ENCODE data around the gene NR6A1.

- TF ChIP-seq ELF4 (CRISPR knock-in tag; IDR thresholded peaks at IDR 0.05; ENCODE audit: low read depth), result no peak
- TF ChIP-seq CTCF (IDR thresholded peaks at IDR 0.05), result no peak
Measured at GRCh38 chr9:124664143-124664542, 107.0 kb downstream of the NR6A1 start.

Measured in WTC11 (cell line).